Neural cell (in vitro differentiated cells): Measurements from ENCODE around the gene BOD1. TPM values are rescaled to one million over a fixed set of nuclear protein-coding genes. Genes with fewer than 3 reads are reported as not detected.

Source experiments
- H2AFZ ChIP-seq: fragments of 200-600, 300-800 bp; sonication (generic), shearing (Covaris generic); 2 replicates; pipeline ENCODE4 v1.6.0; 2014; ENCODE audit warnings: low read depth, mild to moderate bottlenecking, antibody characterized with exemption, low read length, moderate library complexity
- H3F3A ChIP-seq: fragments of 200-600 bp; shearing (Covaris generic); 2 replicates; pipeline ENCODE4 v1.6.1; 2016; ENCODE audit warnings: mild to moderate bottlenecking, moderate library complexity, mixed read lengths, antibody characterized with exemption, low read length; ENCODE audit not compliant: insufficient read depth, poor library complexity, severe bottlenecking
- H3K27ac ChIP-seq: fragments of 200-600, 300-800 bp; sonication (generic), shearing (Covaris generic); 2 replicates; pipeline ENCODE4 v1.5.1; 2014; ENCODE audit warnings: mild to moderate bottlenecking, low read length, moderate library complexity
- H3K27me3 ChIP-seq: fragments of 300-800, 200-600 bp; sonication (generic), shearing (Covaris generic); 2 replicates; pipeline ENCODE4 v1.6.0; 2014; ENCODE audit warnings: mild to moderate bottlenecking, low read depth, low read length, moderate library complexity; ENCODE audit not compliant: insufficient read depth
- H3K36me3 ChIP-seq: fragments of 300-800, 200-600 bp; sonication (generic), shearing (Covaris generic); 2 replicates; pipeline ENCODE4 v1.5.1; 2014; ENCODE audit warnings: mild to moderate bottlenecking, antibody characterized with exemption, low read length, moderate library complexity; ENCODE audit not compliant: insufficient read depth
- H3K4me2 ChIP-seq: fragments of 300-800, 200-600 bp; sonication (generic), shearing (Covaris generic); 2 replicates; pipeline ENCODE4 v1.6.0; 2014; ENCODE audit warnings: mild to moderate bottlenecking, low read length
- H3K4me3 ChIP-seq: fragments of 300-800, 200-600 bp; sonication (generic), shearing (Covaris generic); 2 replicates; pipeline ENCODE4 v1.5.1; 2014; ENCODE audit warnings: mild to moderate bottlenecking, low read length, moderate library complexity
- H3K79me2 ChIP-seq: fragments of 200-600 bp; shearing (Covaris generic); replicated peaks from 2 replicates; pipeline ENCODE4 v1.6.0; 2014; ENCODE audit warnings: mild to moderate bottlenecking, low read length, moderate library complexity; ENCODE audit not compliant: insufficient read depth
- H3K9ac ChIP-seq: fragments of 300-800, 200-600 bp; sonication (generic), shearing (Covaris generic); 2 replicates; pipeline ENCODE4 v1.6.1; 2016; ENCODE audit warnings: mild to moderate bottlenecking, low read length, mixed read lengths
- H3K9me2 ChIP-seq: fragments of 200-600 bp; shearing (Covaris generic); 2 replicates; pipeline ENCODE4 v1.6.1; 2016; ENCODE audit warnings: mild to moderate bottlenecking, low read length, mixed read lengths; ENCODE audit not compliant: insufficient read depth
- H3K9me3 ChIP-seq: fragments of 200-600, 300-800 bp; sonication (generic), shearing (Covaris generic); 2 replicates; pipeline ENCODE4 v1.6.1; 2016; ENCODE audit warnings: mild to moderate bottlenecking, mixed run types, low read length, moderate library complexity, mixed read lengths
- H4K20me1 ChIP-seq: fragments of 200-600 bp; shearing (Covaris generic); 2 replicates; pipeline ENCODE4 v1.6.1; 2016; ENCODE audit warnings: mild to moderate bottlenecking, mixed run types; ENCODE audit not compliant: insufficient read depth
- CTCF ChIP-seq: fragments of 450-650 bp; IDR thresholded peaks from 2 replicates; pipeline ENCODE4 v1.5.1; 2014; ENCODE audit warnings: antibody characterized with exemption, mild to moderate bottlenecking, moderate library complexity; ENCODE audit not compliant: poor library complexity, severe bottlenecking
- EP300 ChIP-seq: fragments of 450-650 bp; conservative IDR thresholded peaks from 2 replicates; pipeline ENCODE4 v1.6.1; 2014; ENCODE audit warnings: antibody characterized with exemption, mild to moderate bottlenecking, moderate library complexity; ENCODE audit not compliant: poor library complexity, severe bottlenecking
- EZH2 ChIP-seq: fragments of 200-600, 300-800 bp; shearing (Covaris generic), sonication (generic); IDR thresholded peaks from 2 replicates; pipeline ENCODE4 v1.6.1; 2014; ENCODE audit warnings: antibody characterized with exemption, low read length, borderline replicate concordance, mild to moderate bottlenecking; ENCODE audit not compliant: insufficient read depth, poor library complexity, severe bottlenecking
- MXI1 ChIP-seq: fragments of 450-650 bp; conservative IDR thresholded peaks from 2 replicates; pipeline ENCODE4 v1.6.1; 2014; ENCODE audit warnings: antibody characterized with exemption, mild to moderate bottlenecking; ENCODE audit not compliant: poor library complexity, severe bottlenecking
- POLR2AphosphoS5 ChIP-seq: IDR thresholded peaks from 2 replicates; pipeline ENCODE4 v1.6.1; 2012
- RAD21 ChIP-seq: fragments of 450-650 bp; conservative IDR thresholded peaks from 2 replicates; pipeline ENCODE4 v1.6.1; 2014; ENCODE audit warnings: antibody characterized with exemption, mild to moderate bottlenecking, moderate library complexity
- REST ChIP-seq: IDR thresholded peaks from 2 replicates; pipeline ENCODE4 v1.6.1; 2012; ENCODE audit warnings: borderline replicate concordance
- SMC3 ChIP-seq: fragments of 450-650 bp; conservative IDR thresholded peaks from 2 replicates; pipeline ENCODE4 v1.6.1; 2014; ENCODE audit warnings: antibody characterized with exemption, mild to moderate bottlenecking, moderate library complexity; ENCODE audit not compliant: poor library complexity
- TAF1 ChIP-seq: IDR thresholded peaks from 2 replicates; pipeline ENCODE4 v1.6.1; 2012; ENCODE audit warnings: low read depth
- polyA plus RNA-seq: library from polyadenylated mRNA; depleted of rRNA; stranded (reverse); fragments of >200 nt; gene quantifications from 2 replicates; pipeline ENCODE4 v1.2.3, GENCODE V29; 2014

The BOD1 gene
- polyA plus RNA-seq, 1 donor from 2014 or later: 178 TPM

GRCh38 chr5:173583346-173583745 is 33.1 kb downstream of the BOD1 start:
- TF ChIP-seq RAD21: no peak
- no peak for TF ChIP-seq CTCF
- Histone ChIP-seq H2AFZ (no peak overlapping the region), H3K27me3 (no peaks in the 10 kb centered on the region), H3F3A (no peaks in the 10 kb centered on the region), H3K9me2 (no peaks in the 10 kb centered on the region), H3K36me3 (no peaks in the 10 kb centered on the region), H3K4me3 (no peak overlapping the region), H3K9me3 (peaks cover 7% of the 10 kb centered on the region), H3K9ac (no peak overlapping the region), H3K27ac (no peak overlapping the region), H3K4me2 (no peak overlapping the region), H4K20me1 (no peaks in the 10 kb centered on the region), H3K79me2 (no peaks in the 10 kb centered on the region)

- Histone ChIP-seq H3K9me3 (peaks cover 7% of the 10 kb centered on the region), H3F3A (no peaks in the 10 kb centered on the region), H3K9ac (no peak overlapping the region), H3K4me3 (no peak overlapping the region), H3K79me2 (no peaks in the 10 kb centered on the region), H3K4me2 (no peak overlapping the region), H3K27ac (no peak overlapping the region), H3K36me3 (no peaks in the 10 kb centered on the region), H3K9me2 (no peaks in the 10 kb centered on the region), H4K20me1 (no peaks in the 10 kb centered on the region), H3K27me3 (no peaks in the 10 kb centered on the region), H2AFZ (no peak overlapping the region)
- TF ChIP-seq EZH2 (no peak), RAD21 (no peak), POLR2AphosphoS5 (no peak), MXI1 (no peak), EP300 (no peak), TAF1 (no peak), CTCF (no peak), REST (no peak), SMC3 (no peak)
Observed at GRCh38 chr5:173582216-173583111, 34.0 kb downstream of the BOD1 start.
